ENCODE results near the gene DACT3.

DACT3 gene

GRCh38 chr19:46661020-46661731, at the start of gene DACT3:
TSS of gene DACT3 (minus strand) at chr19:46661182. CDS start at chr19:46661064, 118 bp downstream.
- DNase-seq, result peak; percentile 100

- no peak for DNase-seq
Observed at GRCh38 chr19:46710687-46711086, 49.7 kb upstream of the DACT3 start.

- DNase-seq, result peak; percentile 74
Observed at GRCh38 chr19:46704379-46705076, 43.5 kb upstream of the DACT3 start.

- DNase-seq, result no peak
Observed at GRCh38 chr19:46700704-46701103, 39.7 kb upstream of the DACT3 start.

GRCh38 chr19:46698395-46699321, 37.7 kb upstream of the DACT3 start:
- DNase-seq, result no peak

- peak; percentile 58 for DNase-seq
Observed at GRCh38 chr19:46697204-46697960, 36.4 kb upstream of the DACT3 start.

- DNase-seq, result no peak
Observed at GRCh38 chr19:46696866-46697203, 35.9 kb upstream of the DACT3 start.

- DNase-seq, result no peak
Observed at GRCh38 chr19:46696052-46696451, 35.1 kb upstream of the DACT3 start.

GRCh38 chr19:46693760-46694159, 32.8 kb upstream of the DACT3 start:
- no peak for DNase-seq

GRCh38 chr19:46692918-46693722, 32.1 kb upstream of the DACT3 start:
- DNase-seq, result no peak

GRCh38 chr19:46691948-46692347, 31.0 kb upstream of the DACT3 start:
- no peak for DNase-seq

- no peak for DNase-seq
Observed at GRCh38 chr19:46691104-46691503, 30.1 kb upstream of the DACT3 start.

GRCh38 chr19:46689358-46689757, 28.4 kb upstream of the DACT3 start:
- DNase-seq, result no peak

- no peak for DNase-seq
Observed at GRCh38 chr19:46687438-46688145, 26.6 kb upstream of the DACT3 start.

GRCh38 chr19:46685189-46685588, 24.2 kb upstream of the DACT3 start:
- no peak for DNase-seq

- peak; percentile 64 for DNase-seq
Observed at GRCh38 chr19:46678110-46678732, 17.2 kb upstream of the DACT3 start.

GRCh38 chr19:46674416-46675178, 13.6 kb upstream of the DACT3 start:
- DNase-seq, result no peak

- no peak for DNase-seq
Observed at GRCh38 chr19:46670813-46671212, 9.8 kb upstream of the DACT3 start.

GRCh38 chr19:46668662-46669061, 7.7 kb upstream of the DACT3 start:
- DNase-seq, result no peak

- DNase-seq, result no peak
Observed at GRCh38 chr19:46665072-46665471, 4.1 kb upstream of the DACT3 start.
